K562 (cell line): ENCODE results near the gene CNTN6. TPM values are rescaled to one million over a fixed set of nuclear protein-coding genes. Genes with fewer than 3 reads are reported as not detected.

ENCODE experiments used
- ATAC-seq: fragments of 200-7000 bp; cut with Tn5 transposase; 3 replicates; pipeline ENCODE4 v1.9.1; 2020; ENCODE audit warnings: moderate library complexity
- BruUV-seq: library from RNA; stranded (reverse); fragments of 400-500 nt; replicated peaks from 2 replicates; lab custom pipeline; 2021; lab: Mats Ljungman, UMichigan
- CTCF ChIA-PET: fragments of 300-600 bp; formaldehyde crosslinking; extraction: SDS; loops from one replicate; lab custom pipeline; 2021; ENCODE audit warnings: low intra/inter-chr PET ratio; lab: Yijun Ruan, JAX
- POLR2A ChIA-PET: fragments of 300-600, 350-650 bp; sonication (Branson Sonifier 250); formaldehyde crosslinking; extraction: SDS; loops from one replicate; lab custom pipeline; 2021; ENCODE audit warnings: antibody characterized with exemption, inconsistent platforms; lab: Yijun Ruan, JAX
- DNase-seq, 4 experiments: peaks; one replicate each; pipeline versions ENCODE4 v3.0.0 to v3.0.0-alpha.2; 2011 to 2018; ENCODE audit warnings: low spot score in 3 of 4, mixed read lengths in 3 of 4; ENCODE audit errors: extremely low read depth in 1 of 4
- FAIRE-seq: peaks from 2 replicates; lab custom pipeline; 2011; peaks lifted over from hg19 to GRCh38; lab: Jason Lieb, UNC
- H2AFZ ChIP-seq: 2 replicates; pipeline ENCODE4 v1.6.0; 2011; ENCODE audit warnings: low read depth, low read length, control low read depth, inconsistent platforms
- H3K27ac ChIP-seq: fragments of 200-600 bp; 3 replicates; pipeline ENCODE4 v1.8.0; 2011; ENCODE audit warnings: low read depth, mild to moderate bottlenecking, control low read depth, inconsistent platforms, low read length, moderate library complexity, mixed read lengths; ENCODE audit errors: extremely low read depth
- H3K27me3 ChIP-seq, 2 experiments: fragments of 300-600 bp in 1 of 2; 2 replicates in 1 of 2; 3 replicates in 1 of 2; pipeline versions ENCODE4 v1.6.0 to v1.8.0; 2011; ENCODE audit warnings: inconsistent platforms in 2 of 2, low read length in 2 of 2, mild to moderate bottlenecking in 1 of 2, mixed read lengths in 1 of 2, moderate library complexity in 1 of 2; ENCODE audit not compliant: control insufficient read depth in 2 of 2, insufficient read depth in 2 of 2
- H3K36me3 ChIP-seq: fragments of 300-600 bp; 3 replicates; pipeline ENCODE4 v1.8.0; 2011; ENCODE audit warnings: mild to moderate bottlenecking, low read length, inconsistent platforms; ENCODE audit not compliant: control insufficient read depth, insufficient read depth
- H3K4me1 ChIP-seq, 2 experiments: fragments of 200-600 bp in 1 of 2; replicated peaks in 1 of 2; 2 replicates in 1 of 2; 3 replicates in 1 of 2; pipeline versions ENCODE4 v1.5.1 to v1.8.0; 2011; ENCODE audit warnings: inconsistent platforms in 2 of 2, low read length in 2 of 2, mild to moderate bottlenecking in 1 of 2, mixed read lengths in 1 of 2, moderate library complexity in 1 of 2; ENCODE audit not compliant: control insufficient read depth in 2 of 2, insufficient read depth in 2 of 2
- H3K4me2 ChIP-seq: 2 replicates; pipeline ENCODE4 v1.6.1; 2011; ENCODE audit warnings: low read length, control low read depth, inconsistent platforms, mixed read lengths; ENCODE audit not compliant: insufficient read depth
- H3K4me3 ChIP-seq: fragments of 200-600 bp; sonication (generic), shearing (Covaris generic); 2 replicates; pipeline ENCODE4 v1.5.1; 2016; ENCODE audit warnings: control low read depth, inconsistent platforms
- H3K79me2 ChIP-seq: fragments of 200-600 bp; 3 replicates; pipeline ENCODE4 v1.8.0; 2011; ENCODE audit warnings: low read length, inconsistent platforms; ENCODE audit not compliant: control insufficient read depth, insufficient read depth
- H3K9ac ChIP-seq, 2 experiments: 2 replicates each; pipeline versions ENCODE4 v1.6.0 to v1.6.1; 2011; ENCODE audit warnings: low read depth in 2 of 2, low read length in 2 of 2, control low read depth in 1 of 2, inconsistent platforms in 1 of 2, mild to moderate bottlenecking in 1 of 2, mixed read lengths in 1 of 2; ENCODE audit not compliant: insufficient read depth in 1 of 2
- H3K9me1 ChIP-seq: one replicate; pipeline ENCODE4 v1.6.0; 2011; ENCODE audit warnings: inconsistent platforms, mild to moderate bottlenecking, low read length, moderate library complexity; ENCODE audit not compliant: control insufficient read depth, insufficient read depth
- H3K9me3 ChIP-seq: replicated peaks from 2 replicates; pipeline ENCODE4 v1.5.1; 2011; ENCODE audit warnings: low read depth, low read length, inconsistent platforms; ENCODE audit not compliant: control insufficient read depth, insufficient read depth
- H4K20me1 ChIP-seq: replicated peaks from 2 replicates; pipeline ENCODE4 v1.6.1; 2011; ENCODE audit warnings: low read length, inconsistent platforms, mixed read lengths; ENCODE audit not compliant: control insufficient read depth, insufficient read depth
- BCOR ChIP-seq: fragments of 450-650 bp; IDR thresholded peaks from 2 replicates; pipeline ENCODE4 v1.6.1; 2016
- ELF4 ChIP-seq: fragments of 450-650 bp; formaldehyde crosslinking; IDR thresholded peaks from 2 replicates; pipeline ENCODE4 v1.4.0; 2022; ENCODE audit warnings: missing genetic modification characterization
- GTF2F1 ChIP-seq: IDR thresholded peaks from 2 replicates; pipeline ENCODE4 v1.6.1; 2011; ENCODE audit warnings: low read depth, low read length, improper control_type of control experiment
- IRF9 ChIP-seq: fragments of 450-650 bp; IDR thresholded peaks from 2 replicates; pipeline ENCODE4 v1.6.1; 2016; ENCODE audit warnings: missing biosample characterization, missing genetic modification characterization
- SIX5 ChIP-seq, 2 experiments: IDR thresholded peaks; 2 replicates each; pipeline ENCODE4 v1.6.1; 2011; ENCODE audit warnings: low read length in 2 of 2, borderline replicate concordance in 1 of 2, low read depth in 1 of 2, mild to moderate bottlenecking in 1 of 2, moderate library complexity in 1 of 2; ENCODE audit not compliant: insufficient read depth in 1 of 2
- TAF15 ChIP-seq: fragments of 200-400 bp; formaldehyde crosslinking; IDR thresholded peaks from 2 replicates; pipeline ENCODE4 v1.6.1; 2017; ENCODE audit warnings: mild to moderate bottlenecking, low read depth, low read length, moderate library complexity
- ZNF445 ChIP-seq: fragments of 250-450 bp; sonication (Bioruptor Pico); IDR thresholded peaks from 2 replicates; pipeline ENCODE4 v1.4.0; 2020; ENCODE audit warnings: low read depth, mild to moderate bottlenecking, moderate library complexity
- ZSCAN29 ChIP-seq: fragments of 450-650 bp; IDR thresholded peaks from 2 replicates; pipeline ENCODE4 v1.6.1; 2017
- WGBS: fragments of 100-300 bp; shearing (Covaris generic); methylation state at CpG from one replicate; pipeline ENCODE4 v1.1.6; 2016; ENCODE audit warnings: low coverage, mixed read lengths; ENCODE audit not compliant: insufficient coverage; ENCODE audit errors: missing lambda C conversion rate; 5-methylcytosine and 5-hydroxymethylcytosine counted together
- in situ Hi-C: fragments of 300-500 bp; cut with MboI; formaldehyde crosslinking; loops from 4 replicates; pipeline ENCODE4 v1.15.0; 2018; ENCODE audit warnings: inconsistent platforms, mixed read lengths
- intact Hi-C: fragments of 100-400 bp; cut with micrococcal nuclease; formaldehyde crosslinking; loops from 2 replicates; pipeline ENCODE4 v1.14.2; 2022
- polyA plus RNA-seq, 8 experiments: library from polyadenylated mRNA; depleted of rRNA in 4 of 8; stranded (reverse) in 5 of 8; unstranded in 3 of 8; fragments of >200 nt; fragmentation: Nextera tagmentation in 2 of 8; fragmentation: Illumina TruSeq in 1 of 8; extraction: Ambion mirVana in 2 of 8; extraction: Trizol in 1 of 8; gene quantifications; 2 replicates each; pipeline versions ENCODE4 v1.2.1 to v1.2.3, GENCODE V29; 2011 to 2014; ENCODE audit warnings: inconsistent platforms in 1 of 8, missing spikeins in 1 of 8
- total RNA-seq, 7 experiments: library from RNA; depleted of rRNA in 6 of 7; stranded (reverse); fragments of >200 nt in 6 of 7; fragmentation: Illumina TruSeq in 2 of 7; extraction: Trizol in 2 of 7; gene quantifications; 2 replicates each; pipeline versions ENCODE4 v1.2.1 to v1.2.3, GENCODE V29; 2011 to 2021; ENCODE audit warnings: low replicate concordance in 1 of 7
- TF ChIP-seq, protein P1 (sequence below): fragments of 250-450 bp; sonication (Bioruptor Pico); IDR thresholded peaks from 2 replicates; pipeline ENCODE4 v1.5.0; 2021; ENCODE audit warnings: mild to moderate bottlenecking, moderate library complexity
- TF ChIP-seq, protein P2 (sequence below): sonication (generic); formaldehyde crosslinking; IDR thresholded peaks from 2 replicates; pipeline ENCODE4 v1.8.1; 2022; ENCODE audit warnings: missing genetic modification reagents

Gene CNTN6
- total and polyA plus RNA-seq, 9 of the 15 experiments (the other 6 are each of a cell fraction or from before 2014, with no cell fraction given) = not detected

DNA sequence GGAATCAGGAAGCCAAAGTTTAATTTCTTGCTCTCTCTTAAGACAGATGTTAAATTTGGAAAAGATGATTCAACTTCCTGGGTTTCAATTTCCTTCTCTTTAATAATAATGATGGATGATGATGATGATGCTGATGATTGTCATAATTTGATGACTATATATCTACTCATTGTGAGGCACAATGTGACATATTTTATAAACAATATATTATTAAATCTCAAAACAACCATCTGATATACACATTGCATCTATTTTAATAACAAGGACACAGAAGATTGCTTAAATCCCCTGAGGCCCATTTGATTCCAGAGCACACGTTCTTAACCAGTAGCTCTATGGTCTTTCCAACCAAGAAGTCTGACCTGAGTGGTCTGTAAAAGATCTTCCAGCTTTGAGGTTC, 124.0 kb downstream of the CNTN6 start (continued):
- TF ChIP-seq, protein P1, sequence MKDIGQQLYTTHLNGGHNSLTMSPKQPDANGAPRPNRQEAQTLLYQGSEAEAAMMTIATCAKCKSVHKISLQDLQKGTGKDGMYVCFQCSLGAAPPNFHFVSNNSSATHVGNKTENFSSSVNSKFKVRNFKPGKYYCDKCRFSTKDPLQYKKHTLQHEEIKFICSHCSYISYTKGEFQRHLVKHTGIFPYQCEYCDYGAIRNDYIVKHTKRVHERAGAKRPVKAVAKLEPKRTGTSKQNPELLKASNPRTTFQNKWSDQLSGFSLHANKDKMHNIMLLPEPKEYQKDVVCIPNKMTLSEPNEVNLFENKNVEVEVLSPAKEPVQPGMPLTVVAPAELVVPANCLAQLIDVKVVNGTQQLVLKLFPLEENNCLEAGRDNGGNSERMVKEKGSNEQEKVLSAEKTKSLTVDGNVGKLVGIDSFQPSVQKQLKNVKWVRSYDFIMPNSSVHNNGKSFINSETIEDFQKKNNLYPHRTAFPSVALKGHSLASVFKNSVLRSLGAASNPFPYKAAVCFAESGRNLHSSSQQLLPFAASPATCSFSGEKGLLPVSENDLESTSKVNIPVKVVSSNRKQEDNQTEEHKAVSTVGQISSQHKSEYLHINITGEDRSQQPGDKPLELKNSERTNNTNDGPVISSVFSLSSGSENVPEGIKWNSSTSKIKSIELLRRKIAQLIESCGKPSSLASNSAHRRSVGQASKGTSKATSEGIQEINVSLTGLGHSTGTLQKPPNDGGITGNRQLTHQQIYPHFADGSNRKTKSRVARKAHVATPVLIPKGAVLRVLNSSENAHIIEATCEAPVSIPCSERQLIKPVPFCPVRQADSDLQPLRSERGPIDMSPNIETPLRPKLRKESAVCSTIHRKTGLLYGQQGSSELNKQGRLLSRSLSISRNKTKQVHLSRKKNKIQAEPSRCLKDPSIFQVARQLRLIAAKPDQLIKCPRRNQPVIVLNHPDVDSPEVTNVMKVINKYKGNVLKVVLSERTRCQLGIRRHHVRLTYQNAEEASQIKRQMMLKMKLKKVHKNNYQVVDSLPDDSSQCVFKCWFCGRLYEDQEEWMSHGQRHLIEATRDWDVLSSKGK (CRISPR knock-in tag) = no peak

GRCh38 chr3:1227111-1227510, 134.3 kb downstream of the CNTN6 start:
- in situ Hi-C loops (no loop called here), intact Hi-C loops (no loop called here)
- Histone ChIP-seq H3K27me3 (no peaks in the 10 kb centered on the region), H2AFZ (no peak overlapping the region), H3K4me3 (no peak overlapping the region), H3K27ac (no peak overlapping the region), H3K4me2 (no peak overlapping the region), H3K36me3 (no peaks in the 10 kb centered on the region), H3K79me2 (no peaks in the 10 kb centered on the region), H3K9me3 (no peaks in the 10 kb centered on the region), H4K20me1 (no peaks in the 10 kb centered on the region), H3K4me1 (no peaks in the 10 kb centered on the region), H3K9me1 (no peaks in the 10 kb centered on the region), H3K9ac (no peak overlapping the region)
- 3% methylated on average over 3 of the region's 3 CpGs for WGBS
- no peak for FAIRE-seq
- ChIA-PET POLR2A (no interaction called here), CTCF (no interaction called here)
- ATAC-seq = no peak
- no peak for DNase-seq
- no peak for TF ChIP-seq GTF2F1
- TF ChIP-seq BCOR = no peak
- no peak for TF ChIP-seq ZSCAN29
- TF ChIP-seq SIX5 (IDR thresholded peaks at IDR 0.05; ENCODE audit: borderline replicate concordance in 1 of 2, insufficient read depth in 1 of 2, low read depth in 1 of 2, low read length in 2 of 2) = no peak
- TF ChIP-seq ELF4 (CRISPR knock-in tag) = no peak
- no peak for TF ChIP-seq IRF9 (tag)
- TF ChIP-seq, protein P2, sequence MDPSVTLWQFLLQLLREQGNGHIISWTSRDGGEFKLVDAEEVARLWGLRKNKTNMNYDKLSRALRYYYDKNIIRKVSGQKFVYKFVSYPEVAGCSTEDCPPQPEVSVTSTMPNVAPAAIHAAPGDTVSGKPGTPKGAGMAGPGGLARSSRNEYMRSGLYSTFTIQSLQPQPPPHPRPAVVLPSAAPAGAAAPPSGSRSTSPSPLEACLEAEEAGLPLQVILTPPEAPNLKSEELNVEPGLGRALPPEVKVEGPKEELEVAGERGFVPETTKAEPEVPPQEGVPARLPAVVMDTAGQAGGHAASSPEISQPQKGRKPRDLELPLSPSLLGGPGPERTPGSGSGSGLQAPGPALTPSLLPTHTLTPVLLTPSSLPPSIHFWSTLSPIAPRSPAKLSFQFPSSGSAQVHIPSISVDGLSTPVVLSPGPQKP (CRISPR knock-in tag) = no peak
- TF ChIP-seq TAF15 = no peak
- no peak for TF ChIP-seq ZNF445 (CRISPR knock-in tag)
- BruUV-seq = no TSS peak
